HuH-7 (cell line): ENCODE data around the gene GRIN2A.

Experiments
- DNase-seq: peaks from one replicate; pipeline ENCODE4 v3.0.0; 2011; ENCODE audit warnings: low spot score

The GRIN2A gene

DNA sequence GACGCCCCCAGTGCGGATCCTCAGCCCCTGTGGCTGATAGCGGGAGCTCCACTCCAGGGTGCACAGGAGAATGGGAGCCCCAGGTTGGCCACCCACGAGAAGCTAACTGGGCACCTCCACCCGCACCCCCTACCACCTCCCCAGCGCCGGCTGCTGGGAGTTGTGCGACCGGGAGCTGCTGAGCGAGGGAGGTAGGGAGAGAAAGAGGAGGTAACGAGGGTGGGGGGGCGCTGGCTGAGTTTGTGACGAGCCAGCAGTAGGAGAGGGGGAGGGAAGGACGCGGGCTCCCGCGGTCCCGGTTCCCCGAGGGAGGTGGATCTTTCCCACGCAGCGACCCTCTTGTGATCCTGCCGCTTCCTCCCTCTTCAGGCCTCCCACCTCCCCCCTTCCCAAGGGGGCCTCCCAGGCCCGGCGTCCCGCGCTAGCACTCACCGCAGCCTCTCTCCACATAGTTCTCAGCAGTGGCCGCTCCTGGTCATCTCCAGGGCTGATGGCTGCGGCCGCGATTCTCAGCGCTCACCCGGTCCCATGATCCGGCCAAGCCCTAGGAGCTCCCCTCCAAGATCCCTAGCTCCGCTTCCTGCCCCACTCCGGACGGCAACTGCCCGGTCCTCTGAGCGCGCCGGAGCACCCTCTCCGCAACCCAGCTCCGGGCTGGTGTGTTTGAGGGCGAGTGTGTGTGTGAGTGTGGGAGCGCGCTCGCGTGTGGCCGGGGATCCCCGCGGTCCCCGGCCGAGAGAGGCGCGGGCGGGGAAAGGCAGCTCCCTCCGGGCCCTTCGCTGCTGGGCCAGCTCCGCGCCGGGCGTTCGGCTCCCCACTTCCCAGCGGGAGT is at the start of gene GRIN2A:
TSS of gene GRIN2A (minus strand) at position 207 of the 832 bp plus-strand sequence. CDS start 2,017 bp downstream, outside the sequence.
- DNase-seq = peak; percentile 49

GRCh38 chr16:10231563-10231962 is 49.3 kb upstream of the GRIN2A start:
- no peak for DNase-seq

GRCh38 chr16:10228779-10229178 is 46.6 kb upstream of the GRIN2A start:
- DNase-seq = no peak

DNA sequence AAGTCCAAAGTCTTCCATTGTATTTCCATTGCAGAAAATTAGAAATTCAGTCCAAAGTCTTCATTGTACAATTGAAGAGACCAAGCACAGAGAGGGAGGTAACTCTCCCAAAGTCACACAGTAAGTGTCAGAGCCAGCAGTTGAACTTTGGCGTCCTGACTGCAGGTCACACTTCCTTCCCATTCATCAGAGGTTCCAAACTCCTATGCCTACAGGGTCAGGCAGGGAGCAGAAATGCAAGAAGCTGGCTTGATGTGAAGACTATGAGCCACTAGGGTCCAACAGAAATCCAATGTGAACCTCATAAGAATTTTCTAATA is 44.7 kb upstream of the GRIN2A start:
- no peak for DNase-seq

DNA sequence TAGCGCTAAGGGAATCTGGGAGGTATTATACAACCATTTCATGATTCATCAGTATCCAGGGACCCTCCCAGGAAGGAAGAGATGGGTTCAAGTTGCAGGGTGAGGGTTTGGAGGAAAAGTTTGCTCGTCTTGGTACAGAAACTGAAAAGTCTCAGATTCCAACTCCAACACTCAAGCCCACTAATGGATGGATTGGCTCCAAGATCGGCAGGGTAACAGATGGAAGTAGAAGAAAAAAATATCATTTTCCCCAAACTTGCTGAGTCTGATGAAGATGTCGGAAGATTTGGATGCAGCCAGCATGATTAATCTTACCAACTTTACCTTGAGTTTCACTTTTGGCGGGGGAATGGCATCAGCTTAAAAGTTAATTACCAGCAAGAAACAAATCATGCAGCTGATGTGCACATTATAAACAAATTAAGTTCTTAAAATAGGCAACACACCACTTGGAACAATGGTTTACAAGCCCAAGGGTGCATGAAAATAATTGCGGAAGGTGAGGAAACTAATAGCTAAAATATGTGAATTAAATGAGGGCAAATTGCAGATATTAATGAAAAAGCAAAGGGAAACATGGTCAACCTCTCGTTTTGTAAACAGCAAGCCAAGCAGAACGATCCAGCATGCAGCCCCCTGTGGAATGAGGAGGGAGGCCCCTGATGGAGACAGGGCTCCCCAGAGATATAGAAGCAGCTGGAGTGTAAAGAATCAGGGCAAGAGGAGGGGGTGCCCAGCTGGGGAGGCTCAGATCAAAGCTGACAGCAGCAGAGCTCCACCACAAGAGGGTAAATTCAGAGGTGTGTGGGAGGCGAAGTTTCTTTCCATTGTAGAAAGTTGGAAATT is 44.1 kb upstream of the GRIN2A start:
- DNase-seq = no peak

DNA sequence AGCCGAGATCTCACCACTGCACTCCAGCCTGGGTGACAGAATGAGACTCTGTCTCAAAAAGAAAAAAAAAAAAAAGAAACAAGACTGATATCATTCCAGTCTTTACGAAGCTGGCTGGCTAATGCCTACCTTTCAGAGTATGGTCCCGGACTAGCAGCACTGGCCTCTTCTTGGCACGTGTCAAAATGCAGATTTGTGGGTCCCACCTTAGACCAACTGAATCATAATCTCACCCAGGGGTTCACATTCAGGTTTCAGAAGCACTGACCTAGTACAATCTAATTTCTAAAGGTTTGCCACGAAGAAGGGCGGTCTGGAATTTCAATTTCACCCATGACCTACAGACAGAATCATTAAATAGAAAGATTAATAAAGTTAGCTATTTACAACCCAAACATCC is 43.4 kb upstream of the GRIN2A start:
- no peak for DNase-seq

DNA sequence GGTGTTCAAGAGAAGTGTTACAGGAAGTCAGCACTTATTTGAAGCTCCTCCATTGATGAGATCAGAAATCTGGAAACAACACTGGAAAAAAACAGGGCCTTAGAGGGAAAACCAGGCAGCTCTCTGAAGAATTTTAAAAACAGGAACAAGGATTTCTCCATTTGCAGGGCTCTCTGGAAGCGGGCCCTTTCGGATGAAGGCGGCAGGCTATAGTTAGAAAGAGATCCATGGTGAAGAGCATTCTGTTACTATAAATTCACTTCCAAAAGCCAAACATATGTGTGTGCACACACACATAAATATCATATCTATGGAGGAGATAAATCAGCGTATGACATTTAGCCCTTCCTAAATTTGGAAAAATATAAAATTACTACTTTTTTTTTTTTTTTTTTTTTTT is 42.6 kb upstream of the GRIN2A start:
- DNase-seq = no peak

GRCh38 chr16:10220942-10221341 is 38.7 kb upstream of the GRIN2A start:
- DNase-seq = no peak

DNA sequence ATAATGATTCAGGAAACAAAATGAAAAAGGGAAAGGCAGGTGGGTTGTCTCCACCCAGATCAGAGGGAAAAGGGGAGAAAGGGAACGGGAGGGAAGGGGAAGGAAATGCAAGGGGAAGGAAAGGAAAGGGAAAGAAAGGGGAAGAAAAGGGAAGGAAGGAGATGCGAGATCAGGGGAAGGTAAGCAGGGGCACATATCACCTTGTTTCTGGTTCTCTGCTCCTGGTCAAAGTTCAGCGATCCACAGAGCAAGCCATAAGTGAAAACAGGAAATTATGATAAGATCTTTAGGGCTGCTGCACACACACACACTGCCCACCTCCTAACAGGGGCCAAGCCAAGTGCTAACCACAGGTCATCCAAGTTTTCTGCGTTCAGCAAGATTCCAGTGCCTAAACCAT is 37.5 kb upstream of the GRIN2A start:
- peak; percentile 36 for DNase-seq

- DNase-seq = no peak
These were observed 36.4 kb upstream of the GRIN2A start for GRCh38 chr16:10218490-10219206.

DNA sequence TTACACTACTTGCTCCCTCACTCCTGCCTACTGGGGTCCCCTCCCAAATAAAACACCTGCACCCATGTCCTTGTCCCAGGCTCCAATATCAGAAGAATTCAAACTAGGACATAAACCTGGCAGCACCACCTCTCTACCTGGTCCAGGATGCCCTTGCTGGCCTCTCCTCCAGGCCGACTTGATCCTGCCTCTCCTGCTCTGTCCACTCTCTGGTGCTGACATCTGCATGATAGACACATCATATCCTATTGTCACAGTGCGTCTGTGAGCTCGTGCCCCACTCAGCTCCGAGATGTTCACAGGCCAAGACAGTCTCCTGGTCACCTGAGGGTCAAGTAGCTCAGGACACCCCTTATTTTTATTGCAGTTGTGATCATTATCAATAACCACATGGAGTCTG is 31.5 kb upstream of the GRIN2A start:
- DNase-seq = no peak

- no peak for DNase-seq
These were observed 28.7 kb upstream of the GRIN2A start for GRCh38 chr16:10210944-10211343.

GRCh38 chr16:10206865-10207264 is 24.6 kb upstream of the GRIN2A start:
- DNase-seq = no peak

DNA sequence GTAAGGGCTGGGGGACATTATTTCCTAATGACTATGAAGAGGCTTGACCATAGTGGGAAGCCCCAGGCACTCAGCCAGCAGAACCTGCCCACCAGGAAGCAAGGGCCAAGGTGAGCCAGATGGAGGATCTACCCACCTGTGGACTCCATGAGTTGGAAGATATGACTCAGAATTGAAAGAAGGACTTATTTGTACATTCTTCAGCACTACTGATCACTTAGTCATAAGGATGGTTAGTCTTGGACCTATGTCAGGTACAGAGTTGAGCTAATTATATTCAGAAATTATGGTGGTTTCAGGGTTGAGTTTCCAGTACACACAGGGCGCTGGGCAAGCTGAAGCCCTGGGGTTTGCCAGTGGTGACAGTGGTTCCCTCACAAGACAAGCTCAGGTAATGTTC is 24.0 kb upstream of the GRIN2A start:
- DNase-seq = no peak

DNA sequence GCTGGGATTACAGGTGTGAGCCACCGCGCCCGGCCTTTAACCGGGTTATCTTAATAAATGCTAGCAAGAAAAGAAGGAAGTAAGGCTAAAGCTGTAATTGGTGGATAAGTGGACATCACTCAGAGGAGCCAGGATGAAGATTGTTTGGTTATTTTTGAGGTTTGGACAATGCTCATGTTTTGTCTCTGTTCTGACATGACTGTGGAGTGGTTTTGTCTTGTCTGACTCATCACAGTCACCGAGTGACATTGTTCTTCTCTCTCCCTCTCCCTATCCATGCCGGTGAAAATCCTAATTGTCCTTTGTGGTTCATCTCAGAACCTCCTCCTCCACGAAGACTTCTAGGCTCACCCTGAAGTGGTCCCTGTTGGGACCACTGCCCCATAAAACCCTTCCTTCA is 23.5 kb upstream of the GRIN2A start:
- DNase-seq = no peak

- no peak for DNase-seq
These were observed 20.4 kb upstream of the GRIN2A start for GRCh38 chr16:10202649-10203048.

DNA sequence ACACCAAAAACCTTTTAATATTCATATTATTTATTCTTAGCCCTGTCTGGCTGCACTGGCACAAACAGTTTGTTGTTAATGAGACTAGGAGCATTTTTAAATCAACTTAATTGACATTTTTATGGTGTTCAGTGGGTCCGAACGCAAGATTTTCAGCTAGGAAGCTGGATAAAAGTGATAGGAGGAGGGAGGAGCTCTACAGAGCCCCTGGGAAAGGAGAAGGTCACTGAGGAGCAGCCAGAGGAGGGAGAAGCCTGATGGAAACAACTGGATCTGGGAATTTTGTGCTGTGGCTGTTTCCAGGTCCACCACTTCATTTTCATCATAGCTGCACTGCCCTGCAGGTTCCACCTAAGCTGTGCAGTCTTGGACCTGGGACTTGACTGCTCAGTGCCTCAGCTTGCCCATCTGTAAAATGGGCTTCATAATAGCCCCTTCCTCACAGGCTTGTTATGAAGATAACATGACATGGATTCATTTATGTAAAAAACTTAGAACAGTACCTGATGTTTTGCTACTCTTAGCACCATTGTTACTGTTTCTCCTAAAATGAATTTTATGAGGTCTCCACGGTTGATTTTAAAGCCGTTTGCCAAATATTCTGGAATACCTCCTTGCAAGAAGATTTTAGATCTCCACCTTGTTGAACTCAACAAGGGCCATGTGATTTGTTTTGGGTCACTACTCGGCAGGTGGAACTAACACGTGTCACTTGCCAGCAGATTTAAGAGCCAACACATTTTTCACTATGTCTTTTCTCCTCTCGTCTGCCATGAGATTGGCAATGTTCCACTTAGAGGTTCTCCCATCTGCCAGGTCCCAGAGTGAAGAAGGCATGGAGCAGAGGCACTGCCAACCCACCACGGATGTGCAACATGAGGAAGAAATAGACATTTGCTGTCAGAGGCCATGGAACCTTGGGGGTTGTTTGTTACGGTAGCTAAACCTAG is 18.7 kb upstream of the GRIN2A start:
- no peak for DNase-seq

DNA sequence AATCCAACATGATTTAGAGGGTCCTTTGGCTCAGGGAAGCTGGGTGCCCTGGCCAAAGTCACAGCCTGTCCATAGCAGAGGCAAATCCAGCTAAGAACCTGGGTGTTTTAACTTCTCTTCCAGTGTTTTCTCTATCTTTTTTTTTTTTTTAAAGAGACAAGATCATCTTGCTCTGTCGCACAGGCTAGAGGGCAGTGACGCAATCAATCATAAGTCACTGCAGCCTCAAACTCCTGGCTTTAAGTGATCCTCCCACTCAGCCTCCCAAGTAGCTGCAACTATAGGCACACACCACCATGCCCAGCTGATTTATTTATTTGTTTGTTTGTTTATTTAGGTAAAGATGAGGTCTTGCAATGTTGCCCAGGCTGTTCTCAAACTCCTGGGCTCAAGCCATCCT is 14.8 kb upstream of the GRIN2A start:
- no peak for DNase-seq

GRCh38 chr16:10191096-10191495 is 8.9 kb upstream of the GRIN2A start:
- no peak for DNase-seq

GRCh38 chr16:10189861-10190390 is 7.7 kb upstream of the GRIN2A start:
- no peak for DNase-seq

- no peak for DNase-seq
These were observed 6.0 kb upstream of the GRIN2A start for GRCh38 chr16:10188236-10188635.
